HepG2 (cell line): ENCODE results near the gene JUND. TPM values are rescaled to one million over a fixed set of nuclear protein-coding genes. Genes with fewer than 3 reads are reported as not detected.
A peak's percentile ranks its signal among the peaks of the same experiment; 100 is the strongest.

Source experiments
- ARNT ChIP-seq: fragments of 450-650 bp; IDR thresholded peaks from 2 replicates; pipeline ENCODE4 v1.6.1; 2017
- ARNT2 ChIP-seq: sonication (generic); formaldehyde crosslinking; IDR thresholded peaks from 2 replicates; pipeline ENCODE4 v1.8.0; 2022; ENCODE audit warnings: mild to moderate bottlenecking, low read depth, missing genetic modification reagents, moderate library complexity
- ELF1 ChIP-seq: sonication (generic); formaldehyde crosslinking; IDR thresholded peaks from 2 replicates; pipeline ENCODE4 v1.4.0; 2020; ENCODE audit warnings: missing genetic modification reagents
- ESRRA ChIP-seq: sonication (generic); formaldehyde crosslinking; IDR thresholded peaks from 2 replicates; pipeline ENCODE4 v1.5.1; 2020; ENCODE audit warnings: mild to moderate bottlenecking, low read depth, missing genetic modification reagents
- HMGA1 ChIP-seq: sonication (generic); formaldehyde crosslinking; conservative IDR thresholded peaks from 2 replicates; pipeline ENCODE4 v1.4.0; 2020; ENCODE audit warnings: missing genetic modification reagents
- KDM3A ChIP-seq: IDR thresholded peaks from 2 replicates; pipeline ENCODE4 v1.6.1; 2018; ENCODE audit warnings: low read depth, missing compliant biosample characterization
- SNRNP70 ChIP-seq: fragments of 200-400 bp; formaldehyde crosslinking; IDR thresholded peaks from 2 replicates; pipeline ENCODE4 v1.6.1; 2017; ENCODE audit warnings: mild to moderate bottlenecking, low read depth, low read length, moderate library complexity
- SSRP1 ChIP-seq: IDR thresholded peaks from 2 replicates; pipeline ENCODE4 v1.6.1; 2016; ENCODE audit warnings: control low read depth
- ZBTB38 ChIP-seq: sonication (generic); formaldehyde crosslinking; IDR thresholded peaks from 2 replicates; pipeline ENCODE4 v1.5.1; 2020; ENCODE audit warnings: mild to moderate bottlenecking, missing genetic modification reagents
- ZNF260 ChIP-seq: sonication (generic); formaldehyde crosslinking; IDR thresholded peaks from 2 replicates; pipeline ENCODE4 v1.4.0; 2020; ENCODE audit warnings: missing genetic modification reagents, low read depth, mild to moderate bottlenecking, borderline replicate concordance
- ZNF296 ChIP-seq: sonication (generic); formaldehyde crosslinking; conservative IDR thresholded peaks from 2 replicates; pipeline ENCODE4 v1.5.0; 2020; ENCODE audit warnings: mild to moderate bottlenecking, missing genetic modification reagents
- ZNF337 ChIP-seq: sonication (generic); formaldehyde crosslinking; IDR thresholded peaks from 2 replicates; pipeline ENCODE4 v1.5.1; 2020; ENCODE audit warnings: missing genetic modification reagents, low read depth, mild to moderate bottlenecking, borderline replicate concordance
- ZNF382 ChIP-seq: sonication (generic); formaldehyde crosslinking; IDR thresholded peaks from 2 replicates; pipeline ENCODE4 v1.5.0; 2020; ENCODE audit warnings: missing genetic modification reagents, mild to moderate bottlenecking, borderline replicate concordance
- ZSCAN20 ChIP-seq: sonication (generic); formaldehyde crosslinking; IDR thresholded peaks from 2 replicates; pipeline ENCODE4 v1.4.0; 2020; ENCODE audit warnings: missing genetic modification reagents, mild to moderate bottlenecking, borderline replicate concordance
- ZSCAN9 ChIP-seq: IDR thresholded peaks from 2 replicates; pipeline ENCODE4 v1.6.1; 2016; ENCODE audit warnings: borderline replicate concordance
- polyA plus RNA-seq, 8 experiments: library from polyadenylated mRNA; depleted of rRNA in 3 of 8; stranded (reverse) in 7 of 8; unstranded in 1 of 8; fragments of >200 nt; fragmentation: Illumina TruSeq in 4 of 8; extraction: Trizol in 4 of 8; gene quantifications; 2 replicates each; pipeline versions ENCODE4 v1.2.1 to v1.2.3, GENCODE V29; 2011 to 2016; ENCODE audit warnings: low read depth in 4 of 8, missing spikeins in 1 of 8, mixed read lengths in 1 of 8; ENCODE audit not compliant: insufficient read depth in 1 of 8
- total RNA-seq, 5 experiments: library from RNA; depleted of rRNA; stranded (reverse); fragments of >200 nt; fragmentation: Illumina TruSeq; extraction: Trizol; gene quantifications; 2 replicates each; pipeline ENCODE4 v1.2.3, GENCODE V29; 2016; ENCODE audit warnings: low read depth in 1 of 5
- TF ChIP-seq, protein P1 (sequence below): IDR thresholded peaks from 2 replicates; pipeline ENCODE4 v1.6.1; 2016; ENCODE audit warnings: control low read depth
- TF ChIP-seq, protein P2 (sequence below): sonication (generic); formaldehyde crosslinking; IDR thresholded peaks from 2 replicates; pipeline ENCODE4 v1.5.0; 2020; ENCODE audit warnings: mild to moderate bottlenecking, missing genetic modification reagents, borderline replicate concordance
- TF ChIP-seq, protein P3 (sequence below): sonication (generic); formaldehyde crosslinking; IDR thresholded peaks from 2 replicates; pipeline ENCODE4 v1.5.1; 2020; ENCODE audit warnings: missing genetic modification reagents, mild to moderate bottlenecking, borderline replicate concordance
- TF ChIP-seq, protein P4 (sequence below): sonication (generic); formaldehyde crosslinking; IDR thresholded peaks from 2 replicates; pipeline ENCODE4 v1.4.0; 2020; ENCODE audit warnings: mild to moderate bottlenecking, missing genetic modification reagents, borderline replicate concordance

The JUND gene
- total and polyA plus RNA-seq, 2 of the 13 experiments (the other 11 are each of a cell fraction or from before 2014, with no cell fraction given): 41.2 to 59.8 TPM

DNA sequence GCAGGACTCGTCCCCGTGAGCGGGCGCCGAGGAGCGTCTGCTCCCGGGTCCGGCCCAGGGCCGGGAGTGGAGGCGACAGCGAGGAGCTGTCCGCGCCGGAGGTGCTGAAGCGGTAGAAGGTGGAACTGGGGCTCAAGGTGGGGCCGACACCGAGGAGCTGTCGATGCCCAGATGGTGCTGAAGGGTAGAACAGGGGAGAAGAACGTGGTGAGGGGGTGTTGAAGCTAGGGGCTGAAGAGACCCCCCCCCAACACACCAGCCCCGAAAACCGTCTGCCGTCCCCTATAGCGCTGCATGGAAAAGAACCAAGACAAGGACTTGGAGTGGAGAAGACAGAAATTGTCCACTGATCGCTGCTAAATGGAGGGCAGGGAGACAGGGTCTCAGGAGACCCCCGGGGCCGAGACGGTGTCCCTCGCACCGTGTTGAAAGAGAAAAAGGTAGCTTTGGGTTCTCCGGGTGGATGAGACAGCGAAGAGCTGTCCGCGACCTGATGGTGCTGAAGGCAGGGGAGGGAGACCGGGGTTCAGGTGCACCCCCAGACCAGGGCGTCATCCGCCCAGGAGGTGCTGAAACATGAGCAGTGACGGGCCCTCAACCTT, 48.1 kb downstream of the JUND start (continued):
- TF ChIP-seq, protein P1, sequence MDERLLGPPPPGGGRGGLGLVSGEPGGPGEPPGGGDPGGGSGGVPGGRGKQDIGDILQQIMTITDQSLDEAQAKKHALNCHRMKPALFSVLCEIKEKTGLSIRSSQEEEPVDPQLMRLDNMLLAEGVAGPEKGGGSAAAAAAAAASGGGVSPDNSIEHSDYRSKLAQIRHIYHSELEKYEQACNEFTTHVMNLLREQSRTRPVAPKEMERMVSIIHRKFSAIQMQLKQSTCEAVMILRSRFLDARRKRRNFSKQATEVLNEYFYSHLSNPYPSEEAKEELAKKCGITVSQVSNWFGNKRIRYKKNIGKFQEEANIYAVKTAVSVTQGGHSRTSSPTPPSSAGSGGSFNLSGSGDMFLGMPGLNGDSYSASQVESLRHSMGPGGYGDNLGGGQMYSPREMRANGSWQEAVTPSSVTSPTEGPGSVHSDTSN (CRISPR knock-in tag): no peak
- TF ChIP-seq SSRP1 (CRISPR knock-in tag) (no peak), ZNF337 (CRISPR knock-in tag) (peak; percentile 50; the same call in 1 of the 2 replicates), ARNT (no peak), ZNF260 (CRISPR knock-in tag) (no peak), ARNT2 (CRISPR knock-in tag) (peak; percentile 89; the same call in 1 of the 2 replicates), ESRRA (CRISPR knock-in tag) (0 out of 2 replicates have a peak, but pooled peaks have one; percentile 48), ZNF296 (CRISPR knock-in tag) (peak; percentile 72; the same call in 1 of the 2 replicates), SNRNP70 (no peak), HMGA1 (no peak), ZBTB38 (CRISPR knock-in tag) (no peak), ZSCAN20 (CRISPR knock-in tag) (peak; percentile 76; the same call in 1 of the 2 replicates), KDM3A (peak; percentile 87), ZNF382 (CRISPR knock-in tag) (no peak), ELF1 (CRISPR knock-in tag) (no peak; the same call in 1 of the 2 replicates), ZSCAN9 (peak; percentile 99)
- TF ChIP-seq, protein P2, sequence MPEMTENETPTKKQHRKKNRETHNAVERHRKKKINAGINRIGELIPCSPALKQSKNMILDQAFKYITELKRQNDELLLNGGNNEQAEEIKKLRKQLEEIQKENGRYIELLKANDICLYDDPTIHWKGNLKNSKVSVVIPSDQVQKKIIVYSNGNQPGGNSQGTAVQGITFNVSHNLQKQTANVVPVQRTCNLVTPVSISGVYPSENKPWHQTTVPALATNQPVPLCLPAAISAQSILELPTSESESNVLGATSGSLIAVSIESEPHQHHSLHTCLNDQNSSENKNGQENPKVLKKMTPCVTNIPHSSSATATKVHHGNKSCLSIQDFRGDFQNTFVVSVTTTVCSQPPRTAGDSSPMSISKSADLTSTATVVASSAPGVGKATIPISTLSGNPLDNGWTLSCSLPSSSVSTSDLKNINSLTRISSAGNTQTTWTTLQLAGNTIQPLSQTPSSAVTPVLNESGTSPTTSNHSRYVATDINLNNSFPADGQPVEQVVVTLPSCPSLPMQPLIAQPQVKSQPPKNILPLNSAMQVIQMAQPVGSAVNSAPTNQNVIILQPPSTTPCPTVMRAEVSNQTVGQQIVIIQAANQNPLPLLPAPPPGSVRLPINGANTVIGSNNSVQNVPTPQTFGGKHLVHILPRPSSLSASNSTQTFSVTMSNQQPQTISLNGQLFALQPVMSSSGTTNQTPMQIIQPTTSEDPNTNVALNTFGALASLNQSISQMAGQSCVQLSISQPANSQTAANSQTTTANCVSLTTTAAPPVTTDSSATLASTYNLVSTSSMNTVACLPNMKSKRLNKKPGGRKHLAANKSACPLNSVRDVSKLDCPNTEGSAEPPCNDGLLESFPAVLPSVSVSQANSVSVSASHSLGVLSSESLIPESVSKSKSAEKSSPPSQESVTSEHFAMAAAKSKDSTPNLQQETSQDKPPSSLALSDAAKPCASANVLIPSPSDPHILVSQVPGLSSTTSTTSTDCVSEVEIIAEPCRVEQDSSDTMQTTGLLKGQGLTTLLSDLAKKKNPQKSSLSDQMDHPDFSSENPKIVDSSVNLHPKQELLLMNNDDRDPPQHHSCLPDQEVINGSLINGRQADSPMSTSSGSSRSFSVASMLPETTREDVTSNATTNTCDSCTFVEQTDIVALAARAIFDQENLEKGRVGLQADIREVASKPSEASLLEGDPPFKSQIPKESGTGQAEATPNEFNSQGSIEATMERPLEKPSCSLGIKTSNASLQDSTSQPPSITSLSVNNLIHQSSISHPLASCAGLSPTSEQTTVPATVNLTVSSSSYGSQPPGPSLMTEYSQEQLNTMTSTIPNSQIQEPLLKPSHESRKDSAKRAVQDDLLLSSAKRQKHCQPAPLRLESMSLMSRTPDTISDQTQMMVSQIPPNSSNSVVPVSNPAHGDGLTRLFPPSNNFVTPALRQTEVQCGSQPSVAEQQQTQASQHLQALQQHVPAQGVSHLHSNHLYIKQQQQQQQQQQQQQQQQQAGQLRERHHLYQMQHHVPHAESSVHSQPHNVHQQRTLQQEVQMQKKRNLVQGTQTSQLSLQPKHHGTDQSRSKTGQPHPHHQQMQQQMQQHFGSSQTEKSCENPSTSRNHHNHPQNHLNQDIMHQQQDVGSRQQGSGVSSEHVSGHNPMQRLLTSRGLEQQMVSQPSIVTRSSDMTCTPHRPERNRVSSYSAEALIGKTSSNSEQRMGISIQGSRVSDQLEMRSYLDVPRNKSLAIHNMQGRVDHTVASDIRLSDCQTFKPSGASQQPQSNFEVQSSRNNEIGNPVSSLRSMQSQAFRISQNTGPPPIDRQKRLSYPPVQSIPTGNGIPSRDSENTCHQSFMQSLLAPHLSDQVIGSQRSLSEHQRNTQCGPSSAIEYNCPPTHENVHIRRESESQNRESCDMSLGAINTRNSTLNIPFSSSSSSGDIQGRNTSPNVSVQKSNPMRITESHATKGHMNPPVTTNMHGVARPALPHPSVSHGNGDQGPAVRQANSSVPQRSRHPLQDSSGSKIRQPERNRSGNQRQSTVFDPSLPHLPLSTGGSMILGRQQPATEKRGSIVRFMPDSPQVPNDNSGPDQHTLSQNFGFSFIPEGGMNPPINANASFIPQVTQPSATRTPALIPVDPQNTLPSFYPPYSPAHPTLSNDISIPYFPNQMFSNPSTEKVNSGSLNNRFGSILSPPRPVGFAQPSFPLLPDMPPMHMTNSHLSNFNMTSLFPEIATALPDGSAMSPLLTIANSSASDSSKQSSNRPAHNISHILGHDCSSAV (CRISPR knock-in tag): no peak
- TF ChIP-seq, protein P3, sequence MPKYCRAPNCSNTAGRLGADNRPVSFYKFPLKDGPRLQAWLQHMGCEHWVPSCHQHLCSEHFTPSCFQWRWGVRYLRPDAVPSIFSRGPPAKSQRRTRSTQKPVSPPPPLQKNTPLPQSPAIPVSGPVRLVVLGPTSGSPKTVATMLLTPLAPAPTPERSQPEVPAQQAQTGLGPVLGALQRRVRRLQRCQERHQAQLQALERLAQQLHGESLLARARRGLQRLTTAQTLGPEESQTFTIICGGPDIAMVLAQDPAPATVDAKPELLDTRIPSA (CRISPR knock-in tag): 0 out of 2 replicates have a peak, but pooled peaks have one; percentile 22
- TF ChIP-seq, protein P4, sequence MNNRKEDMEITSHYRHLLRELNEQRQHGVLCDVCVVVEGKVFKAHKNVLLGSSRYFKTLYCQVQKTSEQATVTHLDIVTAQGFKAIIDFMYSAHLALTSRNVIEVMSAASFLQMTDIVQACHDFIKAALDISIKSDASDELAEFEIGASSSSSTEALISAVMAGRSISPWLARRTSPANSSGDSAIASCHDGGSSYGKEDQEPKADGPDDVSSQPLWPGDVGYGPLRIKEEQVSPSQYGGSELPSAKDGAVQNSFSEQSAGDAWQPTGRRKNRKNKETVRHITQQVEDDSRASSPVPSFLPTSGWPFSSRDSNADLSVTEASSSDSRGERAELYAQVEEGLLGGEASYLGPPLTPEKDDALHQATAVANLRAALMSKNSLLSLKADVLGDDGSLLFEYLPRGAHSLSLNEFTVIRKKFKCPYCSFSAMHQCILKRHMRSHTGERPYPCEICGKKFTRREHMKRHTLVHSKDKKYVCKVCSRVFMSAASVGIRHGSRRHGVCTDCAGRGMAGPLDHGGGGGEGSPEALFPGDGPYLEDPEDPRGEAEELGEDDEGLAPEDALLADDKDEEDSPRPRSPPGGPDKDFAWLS: no peak
